ENCODE data around the gene TFEC.
"Not testable (repeated sequence)": the region's sequence is repeated elsewhere in the genome, so short reads cannot be mapped to it uniquely, and the experiment has no call there.

The TFEC gene, protein sequence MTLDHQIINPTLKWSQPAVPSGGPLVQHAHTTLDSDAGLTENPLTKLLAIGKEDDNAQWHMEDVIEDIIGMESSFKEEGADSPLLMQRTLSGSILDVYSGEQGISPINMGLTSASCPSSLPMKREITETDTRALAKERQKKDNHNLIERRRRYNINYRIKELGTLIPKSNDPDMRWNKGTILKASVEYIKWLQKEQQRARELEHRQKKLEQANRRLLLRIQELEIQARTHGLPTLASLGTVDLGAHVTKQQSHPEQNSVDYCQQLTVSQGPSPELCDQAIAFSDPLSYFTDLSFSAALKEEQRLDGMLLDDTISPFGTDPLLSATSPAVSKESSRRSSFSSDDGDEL

DNA sequence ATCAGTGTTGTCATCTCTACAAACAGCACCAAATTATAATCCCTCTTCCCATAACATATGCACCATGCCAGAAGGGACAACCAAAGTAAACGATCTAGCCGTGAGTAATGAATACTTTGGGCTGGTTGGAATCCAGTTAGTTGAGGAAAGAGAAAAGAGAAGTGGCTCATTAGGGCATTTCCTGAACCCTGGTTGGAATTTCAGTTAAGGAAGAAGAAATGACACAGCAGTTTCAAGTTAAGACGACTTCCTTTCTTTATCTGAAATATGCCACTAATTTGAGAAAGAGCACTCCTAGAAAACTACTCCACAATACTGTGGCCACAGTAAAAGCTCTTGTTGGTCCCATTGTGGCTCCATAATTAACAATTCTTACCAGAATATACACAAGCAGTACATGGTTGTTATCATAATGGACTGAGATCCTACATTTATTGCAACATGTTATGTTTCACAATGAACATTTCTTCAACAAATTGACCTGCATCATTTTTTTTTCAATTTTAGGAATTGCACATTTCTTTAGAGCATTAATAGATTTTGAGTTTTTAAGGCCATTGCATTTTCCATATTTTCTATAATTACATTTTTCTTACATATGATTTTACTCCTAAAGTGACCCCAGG is at the start of gene TFEC:
Gene TFEC (minus strand): TSS at position 113 of the 626 bp plus-strand sequence. CDS start 46,322 bp downstream, outside the sequence.
- no peak for DNase-seq (ENCODE audit: low spot score)

DNA sequence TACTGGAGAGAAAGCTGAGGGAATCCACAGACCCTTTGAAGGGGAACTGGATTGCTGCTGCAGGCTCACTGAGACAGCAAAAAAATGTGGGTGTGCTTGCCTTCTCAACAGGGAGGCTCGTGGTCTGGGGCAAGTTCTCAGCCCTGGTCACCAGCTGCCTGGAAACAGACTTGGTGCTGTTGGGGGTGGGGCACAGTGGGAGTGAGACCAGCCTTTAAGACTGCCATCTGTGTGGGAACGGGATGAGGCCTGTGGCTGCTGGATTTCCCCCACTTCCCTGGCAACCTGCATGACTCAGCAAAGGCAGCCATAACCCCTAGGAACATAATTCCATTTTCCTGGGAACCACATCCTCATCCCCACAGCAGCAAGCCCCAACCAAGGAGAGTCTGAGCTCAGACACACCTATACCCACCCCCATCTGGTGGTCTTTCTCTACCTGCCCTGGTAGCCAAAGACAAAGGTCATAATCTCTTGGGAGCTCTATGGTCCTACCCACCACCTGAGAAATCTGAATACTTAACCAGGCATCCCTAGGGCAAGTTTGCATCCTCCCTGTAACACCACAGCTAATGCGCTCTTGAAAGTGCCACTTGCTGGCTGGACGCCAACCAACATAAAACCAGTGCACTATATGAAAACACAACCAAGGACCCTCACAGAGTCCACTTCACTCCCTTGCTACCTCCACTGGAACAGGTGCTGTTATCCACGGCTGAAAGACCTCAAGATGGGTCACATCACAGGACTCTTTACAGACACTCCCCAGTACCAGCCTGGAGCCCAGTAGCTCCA is 45.0 kb upstream of the TFEC start:
- no peak for DNase-seq (ENCODE audit: low spot score)

DNA sequence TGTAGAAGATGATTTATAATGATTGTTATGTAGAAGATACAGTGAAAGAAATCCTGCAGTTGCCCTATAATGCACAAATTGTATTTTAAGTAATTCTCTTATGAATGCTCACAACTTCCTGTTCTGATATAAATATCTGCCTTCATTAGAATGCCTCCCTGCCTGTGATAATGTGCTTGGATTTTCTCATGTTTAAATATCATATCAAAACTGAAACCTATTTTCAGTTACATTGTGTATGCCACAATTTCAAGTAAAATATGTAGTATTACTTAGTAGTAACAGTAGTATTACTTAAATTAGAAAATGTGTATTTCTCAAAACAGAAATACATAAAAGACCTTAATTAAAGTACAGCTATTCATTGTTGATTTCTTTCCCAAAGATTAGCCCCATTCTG is 41.1 kb upstream of the TFEC start:
- no peak for DNase-seq (ENCODE audit: low spot score)

DNA sequence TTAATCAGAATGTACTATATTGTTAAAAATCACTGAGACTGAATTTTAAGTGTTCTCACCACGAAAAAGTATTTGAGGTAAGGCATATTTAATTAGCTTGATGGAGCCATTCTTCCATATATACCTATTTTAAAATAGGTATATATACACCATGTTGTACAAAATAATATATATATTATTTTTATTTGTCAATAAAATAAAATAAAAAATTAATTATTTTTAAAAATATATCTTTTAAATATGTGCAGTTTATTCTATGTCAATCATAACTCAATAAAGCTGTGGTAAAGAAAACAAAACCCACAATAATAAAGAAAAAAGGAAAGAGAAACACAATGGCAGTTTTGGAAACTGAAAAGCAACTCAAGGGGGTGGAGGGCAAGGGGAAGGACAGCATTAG is 33.6 kb upstream of the TFEC start:
- no peak for DNase-seq (ENCODE audit: low spot score)

DNA sequence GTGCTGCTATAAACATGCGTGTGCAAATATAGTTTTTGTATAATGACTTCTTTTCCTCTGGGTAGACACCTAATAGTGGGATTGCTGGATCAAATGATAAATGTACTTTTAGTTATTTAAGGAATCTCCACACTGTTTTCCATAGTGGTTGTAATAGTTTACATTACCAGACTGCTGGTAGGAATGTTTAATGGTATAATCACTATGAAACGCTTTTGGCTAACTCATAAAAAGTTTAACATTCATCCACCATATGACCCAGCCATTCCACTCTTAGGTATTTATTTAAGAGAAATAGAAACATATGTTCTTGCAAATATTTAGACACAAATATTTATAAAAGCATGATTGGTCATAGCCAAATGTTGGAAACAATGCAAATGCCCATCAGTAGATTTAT is 32.1 kb upstream of the TFEC start:
- no peak for DNase-seq (ENCODE audit: low spot score)

DNA sequence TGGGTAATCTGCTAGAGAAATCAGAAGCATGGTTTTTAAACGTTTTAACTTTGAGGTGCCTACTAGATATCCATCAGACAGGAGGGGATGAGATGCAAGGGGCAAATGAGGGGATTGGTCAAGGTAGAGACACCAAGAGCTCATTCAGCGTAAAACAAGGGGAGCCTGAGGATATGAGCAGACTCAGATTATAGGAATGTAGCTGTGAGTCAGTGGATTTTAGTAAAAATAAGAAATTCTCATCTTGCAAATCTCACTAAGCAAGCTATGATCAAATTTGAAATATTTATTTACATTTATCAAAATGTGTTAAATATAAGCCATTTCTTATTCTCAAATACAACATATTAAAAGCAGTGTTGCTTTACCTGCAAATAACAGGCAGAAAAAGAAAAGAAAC is 21.4 kb upstream of the TFEC start:
- no peak for DNase-seq (ENCODE audit: low spot score)

DNA sequence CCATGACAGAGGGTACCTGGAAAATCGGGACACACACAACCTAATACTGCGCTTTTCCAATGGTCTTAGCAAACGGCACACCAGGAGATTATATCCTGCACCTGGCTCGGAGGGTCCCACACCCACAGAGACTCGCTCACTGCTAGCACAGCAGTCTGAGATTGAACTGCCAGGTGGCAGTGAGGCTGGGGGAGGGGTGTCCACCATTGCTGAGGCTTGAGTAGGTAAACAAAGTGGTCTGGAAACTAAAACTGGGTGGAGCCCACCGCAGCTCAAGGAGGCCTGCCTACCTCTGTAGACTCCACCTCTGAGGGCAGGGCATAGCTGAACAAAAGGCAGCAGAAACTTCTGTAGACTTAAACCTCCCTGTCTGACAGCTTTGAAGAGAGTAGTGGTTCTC is 16.7 kb upstream of the TFEC start:
- not testable (repeated sequence) for DNase-seq (ENCODE audit: low spot score)

DNA sequence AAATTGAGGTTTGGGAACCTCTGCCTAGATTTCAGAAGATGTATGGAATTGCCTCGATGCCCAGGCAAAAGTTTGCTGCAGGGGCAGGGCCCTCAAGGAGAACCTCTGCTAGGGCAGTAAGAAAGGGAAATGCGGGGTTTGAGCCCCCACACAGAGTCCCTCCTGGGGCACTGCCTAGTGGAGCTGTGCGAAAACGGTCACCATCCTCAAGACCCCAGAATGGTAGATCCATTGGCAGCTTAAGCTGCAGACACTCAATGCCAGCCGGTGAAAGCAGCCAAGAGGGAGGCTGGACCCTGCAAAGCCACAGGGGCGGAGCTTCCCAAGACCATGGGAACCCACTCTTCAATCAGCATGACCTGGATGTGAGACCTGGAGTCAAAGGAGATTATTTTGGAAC is 15.0 kb upstream of the TFEC start:
- no peak for DNase-seq (ENCODE audit: low spot score)

DNA sequence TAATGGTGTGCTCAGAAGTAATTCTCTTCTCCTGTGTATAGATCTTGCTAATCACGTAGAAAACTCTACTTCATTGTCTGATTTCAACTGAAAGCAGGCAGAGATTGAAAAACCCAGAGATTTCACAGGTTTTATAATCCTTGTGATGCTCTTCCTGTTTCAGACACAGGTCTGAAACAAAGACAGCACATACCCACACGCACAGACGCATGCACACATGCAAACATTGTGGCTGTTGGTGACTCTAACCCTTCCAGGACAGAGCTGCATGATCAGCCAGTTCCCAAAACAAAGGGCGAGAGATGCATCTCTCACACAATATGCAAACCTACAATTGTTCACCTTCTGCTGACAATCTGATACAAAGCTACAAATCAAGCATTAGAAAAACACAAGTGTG is 11.1 kb upstream of the TFEC start:
- DNase-seq (ENCODE audit: low spot score), result no peak

DNA sequence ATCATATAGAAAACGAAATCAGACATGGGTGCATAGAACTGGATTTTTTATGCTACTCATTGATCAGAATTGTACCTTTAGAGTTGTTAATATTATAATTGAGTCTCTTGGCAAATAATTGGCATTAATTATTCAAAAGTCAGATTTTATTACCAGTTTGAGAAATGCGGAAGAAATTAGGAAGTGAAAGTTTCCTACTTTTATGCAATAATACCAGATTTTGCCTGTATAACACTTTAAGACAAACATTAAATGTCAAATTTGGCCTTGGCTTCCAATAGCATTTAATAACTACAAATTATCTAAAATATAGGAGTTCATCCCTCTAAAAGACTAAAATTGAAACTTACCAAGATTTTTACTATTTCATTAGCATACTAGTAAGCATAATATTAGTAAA is 6.8 kb upstream of the TFEC start:
- no peak for DNase-seq (ENCODE audit: low spot score)

DNA sequence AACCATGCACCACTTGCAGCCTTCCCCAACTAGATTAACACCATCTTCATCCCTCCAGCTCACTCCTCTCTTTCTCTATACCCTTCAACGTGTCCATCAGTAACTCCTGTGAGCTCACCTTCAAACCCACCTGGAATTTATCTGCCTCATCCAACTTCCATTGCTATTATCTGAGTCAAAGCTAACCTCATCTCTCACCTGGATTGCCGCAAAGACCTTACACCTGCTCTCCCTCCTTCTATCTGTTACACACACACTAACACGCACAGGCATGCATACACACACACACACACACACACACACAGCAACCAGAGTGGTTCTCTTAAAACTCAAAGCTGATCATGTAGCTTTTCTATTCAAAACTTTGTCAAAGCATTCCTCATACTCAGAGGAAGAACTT is 3.8 kb upstream of the TFEC start:
- DNase-seq (ENCODE audit: low spot score), result no peak

DNA sequence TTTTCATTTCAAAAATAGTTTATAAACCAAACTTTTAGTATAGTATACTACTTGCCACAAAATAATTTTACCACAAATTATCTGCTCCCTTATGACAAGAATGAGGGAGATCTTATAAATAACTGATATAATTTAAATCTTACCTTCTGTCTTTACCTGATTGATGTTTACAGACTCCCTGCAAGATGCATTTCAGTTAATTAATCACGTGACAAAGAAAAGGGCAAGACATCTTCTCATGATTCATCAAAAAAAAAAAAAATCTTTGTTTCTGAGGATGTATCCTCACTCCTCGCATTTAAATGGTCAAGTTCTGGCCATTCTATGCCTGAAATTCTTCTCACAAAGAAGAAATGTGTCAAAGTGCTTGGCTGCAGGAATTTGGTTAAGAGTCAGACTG is 2.3 kb upstream of the TFEC start:
- no peak for DNase-seq (ENCODE audit: low spot score)

DNA sequence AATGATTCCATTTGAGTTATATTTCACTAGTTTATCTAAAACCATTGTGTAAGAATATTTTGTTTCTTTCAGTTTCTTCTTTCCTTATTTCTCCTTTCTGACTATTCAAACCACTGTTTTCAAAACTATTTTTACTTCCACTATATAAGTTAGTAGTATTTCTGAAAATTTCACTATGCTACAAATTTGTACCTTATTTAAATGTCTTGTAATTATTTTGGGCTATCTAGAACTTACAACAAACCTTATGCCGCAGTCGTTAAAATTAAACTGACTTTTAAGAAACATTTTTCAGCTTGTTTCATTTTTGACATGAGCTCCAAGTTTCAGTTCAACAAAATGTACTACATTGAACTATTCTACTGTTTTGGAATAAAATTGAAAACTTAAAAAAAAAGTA is 1.8 kb downstream of the TFEC start:
- DNase-seq (ENCODE audit: low spot score), result no peak

DNA sequence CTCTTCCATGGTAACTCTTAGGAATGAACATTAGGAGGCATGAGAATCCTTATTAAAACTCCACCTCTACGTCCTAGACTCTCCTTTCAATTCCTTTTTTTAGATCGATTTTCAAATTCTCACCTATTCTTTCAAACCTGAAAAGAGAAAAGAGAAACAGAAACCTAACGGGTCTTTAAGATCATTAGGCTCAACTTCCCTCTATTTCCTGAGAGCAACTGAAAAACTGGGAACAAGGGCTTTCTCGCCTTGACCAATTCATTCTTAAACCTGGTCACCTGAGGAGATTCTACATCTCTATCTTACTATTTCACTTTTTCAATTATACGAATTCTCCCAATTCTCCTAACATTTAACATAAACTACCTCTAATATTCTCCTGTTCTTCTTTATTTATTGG is 2.8 kb downstream of the TFEC start:
- no peak for DNase-seq (ENCODE audit: low spot score)

DNA sequence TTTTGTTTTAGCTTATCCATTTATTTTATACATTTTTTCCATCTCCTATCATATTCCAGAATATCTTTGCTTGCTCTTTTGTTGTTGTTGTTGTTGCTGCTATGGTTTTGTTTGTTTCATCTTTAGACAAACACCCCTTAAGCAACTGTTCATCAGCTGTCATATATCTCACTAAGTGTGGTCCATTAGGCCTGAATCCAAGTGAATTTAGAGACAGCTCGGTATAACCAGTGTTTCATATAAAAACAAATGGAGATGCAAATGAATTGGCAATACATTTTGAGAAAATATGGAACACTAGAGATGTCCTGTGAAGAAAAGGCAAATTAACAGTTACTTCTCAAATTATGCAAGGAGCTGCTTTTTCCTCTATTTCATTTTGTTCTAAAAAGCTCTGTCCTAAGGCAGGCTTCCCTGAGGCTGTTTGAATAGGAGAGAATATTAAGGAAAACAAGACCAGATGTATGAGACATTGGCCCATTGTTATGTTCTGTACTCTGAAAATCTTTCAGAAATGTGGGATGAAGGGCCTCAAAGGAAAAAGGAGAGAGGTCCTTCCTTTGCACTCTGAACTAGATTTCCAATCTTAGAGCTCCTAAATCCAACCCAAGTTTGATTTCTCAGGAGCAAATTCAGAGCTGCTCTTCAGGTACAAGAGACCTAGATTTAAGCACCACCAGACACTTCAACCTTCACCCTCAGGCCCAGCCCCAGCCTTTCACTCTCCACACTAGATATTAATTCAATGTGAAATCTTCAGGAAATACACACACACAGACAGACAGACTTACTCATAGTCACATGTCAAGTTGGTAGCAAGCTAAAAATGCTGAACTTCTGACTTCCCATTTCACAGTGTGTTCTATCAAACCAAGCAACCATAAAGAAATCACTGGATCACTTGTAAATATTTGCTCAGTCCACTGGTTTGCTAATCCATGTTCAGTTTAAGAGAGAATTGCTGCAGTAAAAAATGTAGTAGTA is 5.4 kb downstream of the TFEC start:
- no peak for DNase-seq (ENCODE audit: low spot score)

DNA sequence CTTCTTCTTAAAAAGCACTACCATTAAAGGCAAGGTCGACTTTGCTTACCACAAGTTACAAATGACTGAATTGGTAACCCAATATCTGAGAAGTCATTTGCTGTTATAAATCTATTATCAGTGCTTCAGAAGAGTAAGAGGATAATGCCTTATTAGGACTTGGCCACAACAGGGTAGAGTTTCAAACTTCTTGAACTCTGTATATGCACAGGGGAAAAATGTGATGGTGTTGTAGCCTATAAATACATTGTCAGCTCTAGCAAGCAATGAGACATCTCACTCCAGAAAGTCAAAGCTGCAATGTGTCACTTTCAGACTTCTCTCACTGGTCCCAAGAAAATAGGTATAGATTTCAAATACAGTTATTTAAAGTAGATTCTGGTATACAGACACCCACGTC is 9.3 kb downstream of the TFEC start:
- no peak for DNase-seq (ENCODE audit: low spot score)

DNA sequence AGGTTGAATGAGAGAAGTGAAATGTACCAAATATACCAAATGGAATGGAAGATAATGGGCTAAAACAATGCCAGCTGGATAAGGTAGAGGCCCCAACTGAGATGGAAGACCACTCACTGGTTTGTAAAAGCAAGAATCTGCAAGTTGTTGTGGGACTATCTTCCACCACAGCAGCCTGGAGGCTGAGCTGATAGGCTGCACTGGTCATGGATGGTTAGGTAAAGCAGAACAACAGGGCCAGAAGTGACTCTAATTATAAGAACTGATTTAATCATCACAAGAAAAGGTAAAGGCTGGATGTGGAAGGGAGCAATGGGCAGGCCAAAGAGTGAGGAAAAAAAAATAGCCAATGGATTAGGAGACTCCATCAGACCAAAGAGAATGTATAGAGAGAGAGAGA is 11.8 kb downstream of the TFEC start:
- DNase-seq (ENCODE audit: low spot score), result no peak

DNA sequence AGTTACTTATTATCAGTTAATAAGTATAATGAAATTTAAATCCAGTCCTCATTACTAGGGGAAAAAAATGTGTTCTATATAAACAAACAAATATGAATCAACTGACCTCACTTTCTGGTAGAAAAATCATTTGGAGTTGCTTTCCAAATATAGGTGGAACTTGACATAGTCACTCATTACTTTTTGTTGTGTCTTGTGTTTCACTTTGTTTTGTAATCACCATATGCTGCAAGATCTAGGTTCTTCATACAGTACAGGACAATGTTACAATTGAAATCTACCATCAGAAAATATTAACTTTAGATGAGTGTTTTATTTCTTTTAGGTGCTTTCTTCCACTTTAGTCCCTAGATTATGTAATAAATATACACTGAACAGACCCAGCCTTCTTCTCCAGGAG is 16.9 kb downstream of the TFEC start:
- no peak for DNase-seq (ENCODE audit: low spot score)

DNA sequence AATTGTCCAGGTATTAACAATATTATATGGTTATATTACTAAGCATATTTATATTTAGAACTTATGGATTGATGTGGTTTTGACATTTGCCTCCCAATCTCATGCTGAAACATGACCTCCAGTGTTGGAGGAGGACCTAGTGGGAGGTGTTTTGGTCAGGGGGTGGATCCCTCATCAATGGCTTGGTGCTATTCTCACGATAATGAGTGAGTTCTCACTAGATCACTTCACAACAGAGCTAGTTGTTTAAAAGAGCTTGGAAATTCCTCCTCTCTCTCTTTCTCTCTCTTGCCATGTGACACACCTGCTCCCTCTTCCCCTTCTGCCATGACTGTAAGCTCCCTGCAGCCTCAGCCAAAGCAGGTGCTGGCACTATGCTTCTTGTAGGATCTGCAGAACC is 19.0 kb downstream of the TFEC start:
- no peak for DNase-seq (ENCODE audit: low spot score)

DNA sequence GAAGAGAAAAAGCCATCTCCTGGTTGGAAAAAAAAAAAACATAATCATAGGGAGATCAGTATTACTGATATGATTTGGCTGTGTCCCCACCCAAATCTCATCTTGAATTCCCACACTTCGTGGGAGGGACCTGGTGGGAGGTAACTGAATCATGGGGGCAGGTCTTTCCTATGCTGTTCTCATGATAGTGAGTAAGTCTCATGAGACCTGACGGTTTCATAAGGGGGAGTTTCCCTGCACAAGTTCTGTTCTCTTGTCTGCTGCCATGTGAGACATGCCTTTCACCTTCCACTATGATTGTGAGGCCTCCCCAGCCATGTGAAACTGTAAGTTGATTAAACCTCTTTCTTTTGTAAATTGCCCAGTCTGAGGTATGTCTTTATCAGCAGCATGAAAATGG is 25.8 kb downstream of the TFEC start:
- DNase-seq (ENCODE audit: low spot score), result not testable (repeated sequence)

DNA sequence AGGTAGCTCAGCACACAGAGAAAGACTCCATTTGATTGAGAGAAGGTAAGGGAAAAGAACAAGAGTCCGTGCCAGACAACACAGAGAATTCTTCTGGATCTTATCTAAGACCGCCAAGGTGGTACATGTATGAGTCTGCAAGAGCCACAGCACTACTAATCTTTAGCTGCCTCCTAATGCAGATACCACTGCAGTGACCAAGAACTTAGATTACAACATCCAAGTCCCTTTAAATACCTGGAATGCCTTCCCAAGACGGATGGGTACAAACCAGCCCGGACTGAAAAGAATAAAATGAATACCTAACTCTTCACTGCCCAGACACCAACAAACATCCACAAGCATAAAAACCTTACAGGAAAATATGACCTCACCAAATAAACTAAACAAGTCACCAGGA is 33.3 kb downstream of the TFEC start:
- no peak for DNase-seq (ENCODE audit: low spot score)

DNA sequence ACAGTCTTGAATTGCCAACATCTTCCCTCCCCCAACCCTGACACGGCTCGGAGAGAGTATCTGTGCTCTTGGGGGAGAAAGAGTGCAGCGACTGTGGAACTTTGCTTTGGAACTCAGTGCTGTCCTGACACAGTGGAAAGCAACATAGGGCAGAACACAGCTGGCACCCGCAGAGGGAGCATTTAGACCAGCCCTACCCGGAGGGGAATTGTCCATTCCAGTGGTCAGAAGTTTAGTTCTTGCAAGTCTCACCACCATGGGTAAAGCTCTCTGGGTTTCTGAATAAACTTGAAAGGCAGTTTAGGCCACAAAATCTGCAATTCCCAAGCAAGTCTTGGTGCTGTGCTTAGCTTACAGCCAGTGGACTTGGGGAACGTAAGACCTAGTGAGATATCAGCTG is 34.9 kb downstream of the TFEC start:
- no peak for DNase-seq (ENCODE audit: low spot score)

Data from LoVo (cell line).